HEK293 (cell line): Measurements from ENCODE around the gene AGO3.

Source experiments
- EGR2 ChIP-seq: fragments of 450-650 bp; formaldehyde crosslinking; IDR thresholded peaks from 2 replicates; pipeline ENCODE4 v1.5.1; 2016; ENCODE audit warnings: low read depth, missing biosample characterization, missing genetic modification characterization
- KLF16 ChIP-seq: fragments of 450-650 bp; formaldehyde crosslinking; IDR thresholded peaks from 2 replicates; pipeline ENCODE4 v1.5.1; 2017; ENCODE audit warnings: missing biosample characterization, missing genetic modification characterization
- SALL2 ChIP-seq: fragments of 450-650 bp; formaldehyde crosslinking; IDR thresholded peaks from 2 replicates; pipeline ENCODE4 v1.5.0; 2017; ENCODE audit warnings: missing biosample characterization, mild to moderate bottlenecking, missing genetic modification characterization, borderline replicate concordance
- SP7 ChIP-seq: fragments of 450-650 bp; formaldehyde crosslinking; IDR thresholded peaks from 2 replicates; pipeline ENCODE4 v1.5.1; 2016; ENCODE audit warnings: missing biosample characterization, missing genetic modification characterization
- TCF7L2 ChIP-seq: IDR thresholded peaks from 2 replicates; pipeline ENCODE4 v1.6.1; 2011; ENCODE audit warnings: low read depth, mild to moderate bottlenecking, inconsistent platforms, low read length, moderate library complexity, borderline replicate concordance
- WT1 ChIP-seq: fragments of 450-650 bp; formaldehyde crosslinking; IDR thresholded peaks from 2 replicates; pipeline ENCODE4 v1.5.1; 2016; ENCODE audit warnings: missing biosample characterization, missing genetic modification characterization
- ZBTB17 ChIP-seq: fragments of 450-650 bp; formaldehyde crosslinking; IDR thresholded peaks from 2 replicates; pipeline ENCODE4 v1.5.1; 2016; ENCODE audit warnings: missing biosample characterization, missing genetic modification characterization
- ZBTB7A ChIP-seq: fragments of 450-650 bp; formaldehyde crosslinking; IDR thresholded peaks from 2 replicates; pipeline ENCODE4 v1.5.1; 2016; ENCODE audit warnings: low read depth, missing biosample characterization, missing genetic modification characterization
- ZBTB8A ChIP-seq: fragments of 450-650 bp; formaldehyde crosslinking; IDR thresholded peaks from 2 replicates; pipeline ENCODE4 v1.5.1; 2016; ENCODE audit warnings: missing biosample characterization, missing genetic modification characterization
- ZFHX2 ChIP-seq: fragments of 450-650 bp; formaldehyde crosslinking; conservative IDR thresholded peaks from 2 replicates; pipeline ENCODE4 v1.5.1; 2016; ENCODE audit warnings: missing biosample characterization, missing genetic modification characterization
- ZNF132 ChIP-seq: fragments of 450-650 bp; formaldehyde crosslinking; IDR thresholded peaks from 2 replicates; pipeline ENCODE4 v1.5.1; 2017; ENCODE audit warnings: missing biosample characterization, missing genetic modification characterization, borderline replicate concordance
- ZNF133 ChIP-seq: fragments of 450-650 bp; formaldehyde crosslinking; IDR thresholded peaks from 2 replicates; pipeline ENCODE4 v1.5.1; 2016; ENCODE audit warnings: missing biosample characterization, missing genetic modification characterization
- ZNF175 ChIP-seq: fragments of 450-650 bp; formaldehyde crosslinking; IDR thresholded peaks from 2 replicates; pipeline ENCODE4 v1.5.1; 2016; ENCODE audit warnings: missing biosample characterization, missing genetic modification characterization
- ZNF221 ChIP-seq: fragments of 450-650 bp; formaldehyde crosslinking; IDR thresholded peaks from 2 replicates; pipeline ENCODE4 v1.5.1; 2017; ENCODE audit warnings: missing biosample characterization, missing genetic modification characterization, borderline replicate concordance
- ZNF266 ChIP-seq: fragments of 450-650 bp; formaldehyde crosslinking; IDR thresholded peaks from 2 replicates; pipeline ENCODE4 v1.5.1; 2016; ENCODE audit warnings: missing biosample characterization, missing genetic modification characterization, low read depth
- ZNF280C ChIP-seq: fragments of 450-650 bp; formaldehyde crosslinking; IDR thresholded peaks from 2 replicates; pipeline ENCODE4 v1.5.1; 2016; ENCODE audit warnings: missing biosample characterization, missing genetic modification characterization
- ZNF354C ChIP-seq: fragments of 450-650 bp; formaldehyde crosslinking; IDR thresholded peaks from 2 replicates; pipeline ENCODE4 v1.5.1; 2016; ENCODE audit warnings: missing biosample characterization, missing genetic modification characterization, low read depth, borderline replicate concordance
- ZNF366 ChIP-seq: fragments of 450-650 bp; formaldehyde crosslinking; conservative IDR thresholded peaks from 2 replicates; pipeline ENCODE4 v1.5.1; 2016; ENCODE audit warnings: missing biosample characterization, missing genetic modification characterization
- ZNF514 ChIP-seq: fragments of 450-650 bp; formaldehyde crosslinking; IDR thresholded peaks from 2 replicates; pipeline ENCODE4 v1.5.1; 2016; ENCODE audit warnings: missing biosample characterization, missing genetic modification characterization
- ZNF518A ChIP-seq: fragments of 450-650 bp; formaldehyde crosslinking; conservative IDR thresholded peaks from 2 replicates; pipeline ENCODE4 v1.5.1; 2016; ENCODE audit warnings: low read depth, missing biosample characterization, missing genetic modification characterization
- ZNF530 ChIP-seq: fragments of 450-650 bp; formaldehyde crosslinking; IDR thresholded peaks from 2 replicates; pipeline ENCODE4 v1.5.1; 2016; ENCODE audit warnings: low read depth, missing biosample characterization, missing genetic modification characterization
- ZNF639 ChIP-seq: fragments of 450-650 bp; formaldehyde crosslinking; IDR thresholded peaks from 2 replicates; pipeline ENCODE4 v1.5.1; 2016; ENCODE audit warnings: missing biosample characterization, missing genetic modification characterization
- ZNF645 ChIP-seq: fragments of 450-650 bp; formaldehyde crosslinking; IDR thresholded peaks from 2 replicates; pipeline ENCODE4; 2016; ENCODE audit warnings: missing biosample characterization, missing genetic modification characterization
- ZNF692 ChIP-seq: fragments of 450-650 bp; formaldehyde crosslinking; IDR thresholded peaks from 2 replicates; pipeline ENCODE4 v1.5.1; 2016; ENCODE audit warnings: missing biosample characterization, missing genetic modification characterization
- ZNF776 ChIP-seq: fragments of 450-650 bp; formaldehyde crosslinking; IDR thresholded peaks from 2 replicates; pipeline ENCODE4 v1.5.0; 2017; ENCODE audit warnings: missing biosample characterization, missing genetic modification characterization, borderline replicate concordance
- ZNF792 ChIP-seq: fragments of 450-650 bp; formaldehyde crosslinking; IDR thresholded peaks from 2 replicates; pipeline ENCODE4 v1.5.1; 2016; ENCODE audit warnings: missing biosample characterization, missing genetic modification characterization

AGO3 gene

GRCh38 chr1:35930593-35931445 lies at the start of gene AGO3 (continued):
- TF ChIP-seq ZNF645 (no peak), ZNF366 (tag by site-specific recombination) (no peak), ZBTB7A (tag by site-specific recombination) (no peak; the same call in 1 of the 2 replicates), KLF16 (tag by site-specific recombination) (peak; percentile 94), ZNF132 (tag by site-specific recombination) (no peak), ZNF776 (tag by site-specific recombination) (no peak), ZNF266 (tag by site-specific recombination) (no peak), ZNF354C (tag by site-specific recombination) (no peak), ZNF175 (tag by site-specific recombination) (no peak), ZNF133 (tag by site-specific recombination) (no peak), ZFHX2 (tag by site-specific recombination) (peak; percentile 85), WT1 (tag by site-specific recombination) (peak; percentile 19; the same call in 1 of the 2 replicates), ZNF792 (tag by site-specific recombination) (peak; percentile 60; the same call in 1 of the 2 replicates), ZBTB8A (tag by site-specific recombination) (peak; percentile 86), TCF7L2 (no peak), ZNF280C (tag by site-specific recombination) (no peak), ZNF221 (tag by site-specific recombination) (no peak), ZNF692 (tag by site-specific recombination) (peak; percentile 28; the same call in 1 of the 2 replicates), ZNF518A (tag by site-specific recombination) (no peak; the same call in 1 of the 2 replicates), EGR2 (tag by site-specific recombination) (peak; percentile 78), SP7 (peak; percentile 60), ZNF639 (tag by site-specific recombination) (no peak), ZNF514 (no peak), SALL2 (tag by site-specific recombination) (no peak), ZNF530 (tag by site-specific recombination) (no peak), ZBTB17 (tag by site-specific recombination) (no peak)
